ENCODE measurements around the gene SLF1. TPM values are rescaled to one million over a fixed set of nuclear protein-coding genes. Genes with fewer than 3 reads are reported as not detected.

Gene SLF1
- total RNA-seq, 2 donors from 2014 or later, result 8.1 to 8.2 TPM

GRCh38 chr5:94623011-94623410 lies 4.5 kb downstream of the SLF1 start:
- H3K9me3 ChIP-seq (ENCODE audit: control insufficient read depth, low read length, poor library complexity, severe bottlenecking), result no peaks in the 10 kb centered on the region
- Mint-ChIP-seq H3K4me1 (peaks cover 21% of the 10 kb centered on the region), H3K36me3 (ENCODE audit: low read depth) (no peaks in the 10 kb centered on the region), H3K27me3 (no peaks in the 10 kb centered on the region), H3K4me3 (no peak overlapping the region), H3K27ac (peak overlapping the region; percentile 75)
- DNase-seq (no peak), ATAC-seq (no peak)

GRCh38 chr5:94623877-94624276 lies 5.4 kb downstream of the SLF1 start:
- Mint-ChIP-seq H3K36me3 (ENCODE audit: low read depth) (no peaks in the 10 kb centered on the region), H3K4me1 (peaks cover 21% of the 10 kb centered on the region)
- no peak for ATAC-seq

GRCh38 chr5:94627191-94627590 lies 8.7 kb downstream of the SLF1 start:
- no peaks in the 10 kb centered on the region for H3K27me3 Mint-ChIP-seq

More at GRCh38 chr5:94623877-94624276, 5.4 kb downstream of the SLF1 start:
- H3K9me3 ChIP-seq (ENCODE audit: control insufficient read depth, low read length, poor library complexity, severe bottlenecking), result no peaks in the 10 kb centered on the region
- Mint-ChIP-seq H3K27ac (no peak overlapping the region), H3K27me3 (no peaks in the 10 kb centered on the region), H3K4me3 (no peak overlapping the region)
- DNase-seq, result no peak

GRCh38 chr5:94632024-94632423 lies 13.6 kb downstream of the SLF1 start:
- H3K36me3 Mint-ChIP-seq (ENCODE audit: low read depth), result no peaks in the 10 kb centered on the region
- H3K27ac Mint-ChIP-seq, result no peak overlapping the region
- H3K9me3 ChIP-seq (ENCODE audit: control insufficient read depth, low read length, poor library complexity, severe bottlenecking), result no peaks in the 10 kb centered on the region
- DNase-seq (no peak), ATAC-seq (no peak)
- no peak overlapping the region for H3K4me3 Mint-ChIP-seq
- H3K4me1 Mint-ChIP-seq, result peaks cover 2% of the 10 kb centered on the region
- no peaks in the 10 kb centered on the region for H3K27me3 Mint-ChIP-seq

More at GRCh38 chr5:94627191-94627590, 8.7 kb downstream of the SLF1 start:
- Mint-ChIP-seq H3K4me1 (peaks cover 5% of the 10 kb centered on the region), H3K36me3 (ENCODE audit: low read depth) (no peaks in the 10 kb centered on the region), H3K4me3 (no peak overlapping the region), H3K27ac (no peak overlapping the region)
- DNase-seq (no peak), ATAC-seq (no peak)
- H3K9me3 ChIP-seq (ENCODE audit: control insufficient read depth, low read length, poor library complexity, severe bottlenecking), result no peaks in the 10 kb centered on the region

GRCh38 chr5:94640176-94640575 lies 21.7 kb downstream of the SLF1 start:
- H3K9me3 ChIP-seq (ENCODE audit: control insufficient read depth, low read length, poor library complexity, severe bottlenecking), result peaks cover 8% of the 10 kb centered on the region
- Mint-ChIP-seq H3K36me3 (ENCODE audit: low read depth) (peaks cover 14% of the 10 kb centered on the region), H3K27ac (no peak overlapping the region), H3K4me3 (no peak overlapping the region), H3K4me1 (peaks cover 4% of the 10 kb centered on the region), H3K27me3 (no peaks in the 10 kb centered on the region)
- DNase-seq (no peak), ATAC-seq (no peak)

- Mint-ChIP-seq H3K27ac (no peak overlapping the region), H3K4me1 (peaks cover 4% of the 10 kb centered on the region), H3K36me3 (ENCODE audit: low read depth) (peaks cover 10% of the 10 kb centered on the region), H3K27me3 (no peaks in the 10 kb centered on the region), H3K4me3 (no peak overlapping the region)
- ATAC-seq (no peak), DNase-seq (no peak)
- peaks cover 2% of the 10 kb centered on the region for H3K9me3 ChIP-seq (ENCODE audit: control insufficient read depth, low read length, poor library complexity, severe bottlenecking)
Measured at GRCh38 chr5:94645053-94645452, 26.6 kb downstream of the SLF1 start.

- no peaks in the 10 kb centered on the region for H3K9me3 ChIP-seq (ENCODE audit: control insufficient read depth, low read length, poor library complexity, severe bottlenecking)
- no peak for ATAC-seq
- Mint-ChIP-seq H3K4me1 (peaks cover 4% of the 10 kb centered on the region), H3K27me3 (no peaks in the 10 kb centered on the region), H3K27ac (no peak overlapping the region), H3K36me3 (ENCODE audit: low read depth) (peaks cover 8% of the 10 kb centered on the region), H3K4me3 (no peak overlapping the region)
- no peak for DNase-seq
Measured at GRCh38 chr5:94646758-94647157, 28.3 kb downstream of the SLF1 start.

- no peaks in the 10 kb centered on the region for H3K4me1 Mint-ChIP-seq
- H3K36me3 Mint-ChIP-seq (ENCODE audit: low read depth), result peaks cover 3% of the 10 kb centered on the region
- no peak overlapping the region for H3K27ac Mint-ChIP-seq
- DNase-seq (no peak), ATAC-seq (no peak)
- H3K9me3 ChIP-seq (ENCODE audit: control insufficient read depth, low read length, poor library complexity, severe bottlenecking), result no peaks in the 10 kb centered on the region
- no peaks in the 10 kb centered on the region for H3K27me3 Mint-ChIP-seq
- H3K4me3 Mint-ChIP-seq, result no peak overlapping the region
Measured at GRCh38 chr5:94649874-94650273, 31.4 kb downstream of the SLF1 start.

- H3K27me3 Mint-ChIP-seq, result no peaks in the 10 kb centered on the region
- H3K36me3 Mint-ChIP-seq (ENCODE audit: low read depth), result peaks cover 7% of the 10 kb centered on the region
- no peak overlapping the region for H3K27ac Mint-ChIP-seq
- H3K4me1 Mint-ChIP-seq, result no peaks in the 10 kb centered on the region
- no peak overlapping the region for H3K4me3 Mint-ChIP-seq
- ATAC-seq (no peak), DNase-seq (no peak)
- peaks cover 4% of the 10 kb centered on the region for H3K9me3 ChIP-seq (ENCODE audit: control insufficient read depth, low read length, poor library complexity, severe bottlenecking)
Measured at GRCh38 chr5:94658272-94658671, 39.8 kb downstream of the SLF1 start.

GRCh38 chr5:94660506-94660905 lies 42.0 kb downstream of the SLF1 start:
- H3K4me3 Mint-ChIP-seq, result no peak overlapping the region
- H3K27ac Mint-ChIP-seq, result no peak overlapping the region
- ATAC-seq (no peak), DNase-seq (no peak)
- peaks cover 4% of the 10 kb centered on the region for H3K9me3 ChIP-seq (ENCODE audit: control insufficient read depth, low read length, poor library complexity, severe bottlenecking)
- peaks cover 7% of the 10 kb centered on the region for H3K36me3 Mint-ChIP-seq (ENCODE audit: low read depth)
- no peaks in the 10 kb centered on the region for H3K4me1 Mint-ChIP-seq
- H3K27me3 Mint-ChIP-seq, result no peaks in the 10 kb centered on the region

GRCh38 chr5:94661086-94661485 lies 42.6 kb downstream of the SLF1 start:
- ATAC-seq (no peak), DNase-seq (no peak)
- H3K27me3 Mint-ChIP-seq, result no peaks in the 10 kb centered on the region
- H3K9me3 ChIP-seq (ENCODE audit: control insufficient read depth, low read length, poor library complexity, severe bottlenecking), result peaks cover 4% of the 10 kb centered on the region
- H3K27ac Mint-ChIP-seq, result no peak overlapping the region
- peaks cover 7% of the 10 kb centered on the region for H3K36me3 Mint-ChIP-seq (ENCODE audit: low read depth)
- H3K4me1 Mint-ChIP-seq, result no peaks in the 10 kb centered on the region
- H3K4me3 Mint-ChIP-seq, result no peak overlapping the region

- Mint-ChIP-seq H3K4me3 (no peak overlapping the region), H3K36me3 (ENCODE audit: low read depth) (peaks cover 11% of the 10 kb centered on the region), H3K4me1 (peaks cover 4% of the 10 kb centered on the region), H3K27ac (no peak overlapping the region), H3K27me3 (no peaks in the 10 kb centered on the region)
- no peaks in the 10 kb centered on the region for H3K9me3 ChIP-seq (ENCODE audit: control insufficient read depth, low read length, poor library complexity, severe bottlenecking)
- ATAC-seq (no peak), DNase-seq (no peak)
Measured at GRCh38 chr5:94667937-94668336, 49.5 kb downstream of the SLF1 start.

- H3K27me3 Mint-ChIP-seq, result no peaks in the 10 kb centered on the region
- DNase-seq (no peak), ATAC-seq (no peak)
- H3K4me3 Mint-ChIP-seq, result no peak overlapping the region
- no peak overlapping the region for H3K27ac Mint-ChIP-seq
- H3K9me3 ChIP-seq (ENCODE audit: control insufficient read depth, low read length, poor library complexity, severe bottlenecking), result no peaks in the 10 kb centered on the region
- peaks cover 11% of the 10 kb centered on the region for H3K36me3 Mint-ChIP-seq (ENCODE audit: low read depth)
- H3K4me1 Mint-ChIP-seq, result peaks cover 6% of the 10 kb centered on the region
Measured at GRCh38 chr5:94670726-94671125, 52.3 kb downstream of the SLF1 start.

- Mint-ChIP-seq H3K4me1 (peaks cover 6% of the 10 kb centered on the region), H3K27ac (peak overlapping the region; percentile 47), H3K4me3 (no peak overlapping the region), H3K36me3 (ENCODE audit: low read depth) (peaks cover 7% of the 10 kb centered on the region), H3K27me3 (no peaks in the 10 kb centered on the region)
- ATAC-seq (no peak), DNase-seq (no peak)
- no peaks in the 10 kb centered on the region for H3K9me3 ChIP-seq (ENCODE audit: control insufficient read depth, low read length, poor library complexity, severe bottlenecking)
Measured at GRCh38 chr5:94672746-94673145, 54.3 kb downstream of the SLF1 start.

Measured in T-helper 17 cell (primary cell).